Endothelial cell of umbilical vein (primary cell): ENCODE measurements around the gene ZNF679. TPM values are rescaled to one million over a fixed set of nuclear protein-coding genes. Genes with fewer than 3 reads are reported as not detected.

Source experiments
- BruUV-seq: library from RNA; stranded (reverse); fragments of 400-500 nt; replicated peaks from 2 replicates; lab custom pipeline; 2021; lab: Mats Ljungman, UMichigan
- CTCF ChIA-PET: fragments of 300-600, 350-600 bp; sonication (Branson Sonifier 250); formaldehyde crosslinking; loops from one replicate; lab custom pipeline; 2021; ENCODE audit warnings: antibody characterized with exemption, inconsistent platforms; lab: Charles Lee
- POLR2A ChIA-PET: fragments of 300-600, 350-600 bp; sonication (Branson Sonifier 250); formaldehyde crosslinking; loops from one replicate; lab custom pipeline; 2021; ENCODE audit warnings: antibody characterized with exemption, inconsistent platforms; lab: Charles Lee
- DNase-seq: peaks from one replicate; pipeline ENCODE4 v3.0.0-alpha.2; 2011; ENCODE audit warnings: low read depth, low spot score
- FAIRE-seq: peaks from 2 replicates; lab custom pipeline; 2011; peaks lifted over from hg19 to GRCh38; lab: Jason Lieb, UNC
- H2AFZ ChIP-seq: 2 replicates; pipeline ENCODE4 v1.6.0; 2012; ENCODE audit warnings: low read depth, low read length, control low read depth, inconsistent platforms
- H3K27ac ChIP-seq: 2 replicates; pipeline ENCODE4 v1.5.1; 2011; ENCODE audit warnings: low read depth, mild to moderate bottlenecking, control low read depth, low read length, moderate library complexity; ENCODE audit not compliant: insufficient read depth
- H3K27me3 ChIP-seq, 2 experiments: 2 replicates each; pipeline versions ENCODE4 v1.6.0 to v1.6.1; 2011; ENCODE audit warnings: low read length in 2 of 2, mixed read lengths in 1 of 2; ENCODE audit not compliant: control insufficient read depth in 2 of 2, insufficient read depth in 2 of 2
- H3K36me3 ChIP-seq, 2 experiments: 2 replicates in 1 of 2; 3 replicates in 1 of 2; pipeline ENCODE4 v1.5.1; 2011; ENCODE audit warnings: low read length in 2 of 2, mild to moderate bottlenecking in 1 of 2, moderate library complexity in 1 of 2; ENCODE audit not compliant: control insufficient read depth in 2 of 2, insufficient read depth in 2 of 2; ENCODE audit errors: extremely low read depth in 1 of 2
- H3K4me1 ChIP-seq: 3 replicates; pipeline ENCODE4 v1.5.1; 2011; ENCODE audit warnings: mild to moderate bottlenecking, low read length; ENCODE audit not compliant: control insufficient read depth, insufficient read depth; ENCODE audit errors: extremely low read depth
- H3K4me2 ChIP-seq: 2 replicates; pipeline ENCODE4 v1.6.1; 2011; ENCODE audit warnings: low read length, control low read depth, mixed read lengths; ENCODE audit not compliant: insufficient read depth
- H3K4me3 ChIP-seq, 3 experiments: fragments of 200-600 bp in 1 of 3; sonication (generic), shearing (Covaris generic) in 1 of 3; replicated peaks in 1 of 3; 2 replicates each; pipeline ENCODE4 v1.5.1; 2011 to 2016; ENCODE audit warnings: control low read depth in 3 of 3, low read length in 3 of 3, mild to moderate bottlenecking in 2 of 3, inconsistent platforms in 1 of 3, low read depth in 1 of 3, moderate library complexity in 1 of 3; ENCODE audit not compliant: insufficient read depth in 1 of 3
- H3K79me2 ChIP-seq: 2 replicates; pipeline ENCODE4 v1.6.0; 2012; ENCODE audit warnings: low read length, inconsistent platforms; ENCODE audit not compliant: control insufficient read depth, insufficient read depth
- H3K9ac ChIP-seq: replicated peaks from 2 replicates; pipeline ENCODE3; 2011; ENCODE audit warnings: low read length, control low read depth; ENCODE audit not compliant: insufficient read depth; ENCODE audit errors: extremely low read depth
- H3K9me1 ChIP-seq: replicated peaks from 3 replicates; pipeline ENCODE4 v1.6.0; 2011; ENCODE audit warnings: mild to moderate bottlenecking, low read length; ENCODE audit not compliant: control insufficient read depth, insufficient read depth; ENCODE audit errors: extremely low read depth
- H3K9me3 ChIP-seq: replicated peaks from 2 replicates; pipeline ENCODE4 v1.5.1; 2012; ENCODE audit warnings: low read length, inconsistent platforms; ENCODE audit not compliant: control insufficient read depth, insufficient read depth
- H4K20me1 ChIP-seq: replicated peaks from 2 replicates; pipeline ENCODE3; 2011; ENCODE audit warnings: mild to moderate bottlenecking, low read length; ENCODE audit not compliant: control insufficient read depth, insufficient read depth; ENCODE audit errors: extremely low read depth
- CTCF ChIP-seq, 2 donors: IDR thresholded peaks; 1 replicate in 1 of 2; 2 replicates in 1 of 2; pipeline ENCODE4 v1.5.1; 2011; ENCODE audit warnings: low read length in 2 of 2, mild to moderate bottlenecking in 2 of 2, moderate library complexity in 2 of 2, control low read depth in 1 of 2, inconsistent platforms in 1 of 2, low read depth in 1 of 2; ENCODE audit not compliant: insufficient read depth in 1 of 2; ENCODE audit errors: extremely low read depth in 1 of 2
- EZH2 ChIP-seq: IDR thresholded peaks from 2 replicates; pipeline ENCODE4 v1.6.1; 2012; ENCODE audit warnings: borderline replicate concordance, low read depth, mild to moderate bottlenecking, moderate library complexity, low read length, inconsistent platforms; ENCODE audit not compliant: severe bottlenecking
- FOS ChIP-seq: IDR thresholded peaks from 2 replicates; pipeline ENCODE4 v1.6.1; 2011; ENCODE audit warnings: mild to moderate bottlenecking, low read length, moderate library complexity, borderline replicate concordance; ENCODE audit not compliant: insufficient read depth
- GATA2 ChIP-seq: IDR thresholded peaks from 2 replicates; pipeline ENCODE4 v1.7.0; 2011; ENCODE audit warnings: low read depth, mild to moderate bottlenecking, moderate library complexity, mixed read lengths, low read length; ENCODE audit not compliant: insufficient read length, insufficient read depth
- JUN ChIP-seq: IDR thresholded peaks from 2 replicates; pipeline ENCODE4 v1.6.1; 2011; ENCODE audit warnings: borderline replicate concordance, low read depth; ENCODE audit not compliant: insufficient read length, insufficient read depth
- MYC ChIP-seq: IDR thresholded peaks from one replicate; pipeline ENCODE4 v1.6.1; 2011; ENCODE audit warnings: mild to moderate bottlenecking, low read depth, low read length
- POLR2A ChIP-seq: IDR thresholded peaks from 2 replicates; pipeline ENCODE4 v1.6.1; 2012; ENCODE audit warnings: low read depth, mild to moderate bottlenecking, control low read depth, low read length
- POLR2AphosphoS5 ChIP-seq: IDR thresholded peaks from 2 replicates; pipeline ENCODE4 v1.6.1; 2012; ENCODE audit warnings: low read depth, mild to moderate bottlenecking, control low read depth, low read length, moderate library complexity; ENCODE audit not compliant: insufficient read depth
- dilution Hi-C: fragments of 300-500 bp; cut with MboI; formaldehyde crosslinking; loops from one replicate; pipeline ENCODE4 v1.15.0; 2019; ENCODE audit warnings: low sequenced_read_pairs; ENCODE audit not compliant: extremely low pct_ligation_motif_present
- intact Hi-C: fragments of 100-400 bp; cut with micrococcal nuclease; formaldehyde crosslinking; loops from one replicate; pipeline ENCODE4 v1.10.0; 2022
- polyA plus RNA-seq, 4 experiments: library from polyadenylated mRNA; depleted of rRNA in 3 of 4; stranded (reverse) in 3 of 4; unstranded in 1 of 4; fragments of >200 nt; gene quantifications; 2 replicates each; pipeline versions ENCODE4 v1.2.1 to v1.2.3, GENCODE V29; 2011 to 2012; ENCODE audit warnings: missing spikeins in 1 of 4
- total RNA-seq: library from RNA; stranded (reverse); gene quantifications from 2 replicates; pipeline ENCODE4 v1.2.3, GENCODE V29; 2021
- TF ChIP-seq, protein P1 (sequence below): IDR thresholded peaks from 2 replicates; pipeline ENCODE4 v1.6.1; 2011; ENCODE audit not compliant: insufficient read depth, insufficient read length

ZNF679 gene
- total and polyA plus RNA-seq, 2 donors (not counting 3 experiments of a cell fraction or from before 2014, with no cell fraction given): not detected

- FAIRE-seq: no peak
Observed at GRCh38 chr7:64300641-64301405, 72.5 kb downstream of the ZNF679 start.

More at GRCh38 chr7:64300641-64301405, 72.5 kb downstream of the ZNF679 start:
- H2AFZ ChIP-seq: no peak overlapping the region
- no peak overlapping the region for H3K9ac ChIP-seq
- no peak overlapping the region for H3K4me3 ChIP-seq
- H4K20me1 ChIP-seq: no peaks in the 10 kb centered on the region
- no peaks in the 10 kb centered on the region for H3K9me1 ChIP-seq
- ChIA-PET CTCF (no interaction called here), POLR2A (no interaction called here)
- no peak for DNase-seq
- no peaks in the 10 kb centered on the region for H3K27me3 ChIP-seq
- no peak overlapping the region for H3K27ac ChIP-seq
- peaks cover 2% of the 10 kb centered on the region for H3K9me3 ChIP-seq
- BruUV-seq: no TSS peak
- intact Hi-C loops: no loop called here
- dilution Hi-C loops: no loop called here
- TF ChIP-seq, protein P1, sequence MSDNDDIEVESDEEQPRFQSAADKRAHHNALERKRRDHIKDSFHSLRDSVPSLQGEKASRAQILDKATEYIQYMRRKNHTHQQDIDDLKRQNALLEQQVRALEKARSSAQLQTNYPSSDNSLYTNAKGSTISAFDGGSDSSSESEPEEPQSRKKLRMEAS: no peak
- no peak for TF ChIP-seq GATA2
- no peak for TF ChIP-seq FOS
- TF ChIP-seq CTCF (IDR thresholded peaks at IDR 0.05; ENCODE audit: extremely low read depth in 1 of 2, insufficient read depth in 1 of 2, low read depth in 1 of 2, low read length in 2 of 2): no peak
- no peak for TF ChIP-seq POLR2AphosphoS5
- TF ChIP-seq POLR2A: no peak
- TF ChIP-seq EZH2: no peak
- TF ChIP-seq JUN: no peak
- TF ChIP-seq MYC: no peak
- no peaks in the 10 kb centered on the region for H3K4me1 ChIP-seq
- H3K79me2 ChIP-seq: no peaks in the 10 kb centered on the region
- H3K4me2 ChIP-seq: no peak overlapping the region
- H3K36me3 ChIP-seq: no peaks in the 10 kb centered on the region
